GM19035 (cell line): Measurements from ENCODE around the gene ZNF766.
"Not testable (repeated sequence)": the region's sequence is repeated elsewhere in the genome, so short reads cannot be mapped to it uniquely, and the experiment has no call there.

Source experiments
- ATAC-seq: cut with Tn5 transposase; IDR thresholded peaks from one replicate; pipeline ENCODE4 v1.9.1; 2021; ENCODE audit not compliant: unreplicated experiment

Gene ZNF766

DNA sequence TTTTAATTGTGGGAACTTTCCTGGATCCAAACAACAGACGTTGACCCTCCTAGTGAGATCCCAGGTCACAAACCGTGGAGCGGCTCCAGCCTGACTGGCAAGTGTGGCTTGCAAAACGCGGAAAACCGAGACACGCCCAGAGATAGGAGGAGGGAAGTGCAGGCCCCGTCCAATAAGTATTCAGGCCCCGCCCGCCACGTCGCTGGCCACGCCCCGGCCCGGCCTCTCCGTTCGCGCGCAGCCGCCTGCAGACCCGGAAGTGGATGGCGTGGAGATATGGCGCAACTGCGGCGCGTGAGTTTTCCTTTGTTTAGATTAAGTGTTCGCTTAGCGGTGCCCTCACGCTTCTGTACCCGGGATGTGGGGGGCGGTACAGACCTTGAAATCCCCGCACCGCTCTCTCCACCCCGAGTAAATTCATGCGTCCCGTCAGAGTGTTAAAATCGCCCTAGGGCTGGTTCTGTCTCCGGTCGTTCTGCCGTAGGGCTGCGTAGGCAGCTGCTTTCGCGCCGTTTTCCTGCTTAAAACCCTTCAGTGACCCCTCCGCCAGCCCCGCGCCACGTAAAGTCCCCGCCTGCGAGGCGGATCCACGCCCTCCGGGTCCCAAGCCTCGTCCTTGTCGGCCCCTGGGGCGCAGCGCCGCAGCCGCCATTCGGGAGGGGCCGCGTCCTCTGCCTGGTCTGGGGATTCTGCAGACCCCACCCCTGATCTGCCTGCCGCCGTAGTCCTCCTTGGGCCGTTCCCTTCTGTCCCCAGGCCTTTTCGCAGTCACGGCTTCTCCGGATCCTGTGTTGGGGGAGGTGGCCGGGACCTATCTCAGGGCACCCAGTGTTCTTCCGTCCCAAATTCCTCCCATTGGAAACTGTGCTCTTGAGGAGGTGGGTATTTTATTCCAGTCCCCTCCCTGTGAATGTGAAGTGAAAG, at the start of gene ZNF766:
TSS of gene ZNF766 (plus strand) at position 250 of the 924 bp plus-strand sequence. CDS start at position 277, 27 bp downstream.
- ATAC-seq, result peak; percentile 96

DNA sequence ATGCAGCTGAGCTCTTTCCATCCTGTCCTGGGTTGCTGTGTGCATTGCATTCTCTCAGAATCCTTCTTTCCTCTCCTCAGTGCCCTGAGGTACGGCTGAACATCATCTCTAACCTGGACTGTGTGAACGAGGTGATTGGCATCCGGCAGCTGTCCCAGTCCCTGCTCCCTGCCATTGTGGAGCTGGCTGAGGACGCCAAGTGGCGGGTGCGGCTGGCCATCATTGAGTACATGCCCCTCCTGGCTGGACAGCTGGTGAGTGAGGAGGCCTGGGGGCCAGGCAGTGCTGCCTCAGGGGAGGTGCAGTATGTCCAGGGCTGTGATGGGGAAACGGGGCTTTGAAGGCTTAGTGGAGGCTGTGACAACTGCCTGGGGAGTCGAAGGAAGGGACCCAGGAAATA, 49.8 kb upstream of the ZNF766 start:
- no peak for ATAC-seq

- ATAC-seq, result no peak
Observed at GRCh38 chr19:52221031-52221430, 48.4 kb upstream of the ZNF766 start.

DNA sequence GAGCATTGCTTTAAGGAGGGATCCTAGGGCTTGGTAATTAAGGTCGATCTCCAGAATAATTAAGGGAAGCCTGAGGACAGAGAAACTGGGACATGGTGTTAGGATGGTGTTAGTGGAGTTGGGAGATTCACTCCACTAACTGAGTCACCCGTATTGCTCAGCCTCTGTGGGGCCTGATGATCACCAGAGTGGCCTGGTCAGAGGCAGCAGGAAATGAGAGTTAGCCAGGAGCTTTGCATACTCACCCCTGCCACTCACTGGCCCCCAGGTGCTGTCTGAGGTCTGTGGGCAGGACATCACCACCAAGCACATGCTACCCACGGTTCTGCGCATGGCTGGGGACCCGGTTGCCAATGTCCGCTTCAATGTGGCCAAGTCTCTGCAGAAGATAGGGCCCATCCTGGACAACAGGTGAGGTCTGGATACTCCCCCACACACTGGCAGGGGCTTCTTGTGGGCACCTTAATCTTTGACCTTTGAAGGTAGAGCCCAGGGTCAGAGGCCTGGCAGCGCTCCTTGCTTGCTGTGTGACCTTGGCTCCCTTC, 47.5 kb upstream of the ZNF766 start:
- ATAC-seq, result no peak

DNA sequence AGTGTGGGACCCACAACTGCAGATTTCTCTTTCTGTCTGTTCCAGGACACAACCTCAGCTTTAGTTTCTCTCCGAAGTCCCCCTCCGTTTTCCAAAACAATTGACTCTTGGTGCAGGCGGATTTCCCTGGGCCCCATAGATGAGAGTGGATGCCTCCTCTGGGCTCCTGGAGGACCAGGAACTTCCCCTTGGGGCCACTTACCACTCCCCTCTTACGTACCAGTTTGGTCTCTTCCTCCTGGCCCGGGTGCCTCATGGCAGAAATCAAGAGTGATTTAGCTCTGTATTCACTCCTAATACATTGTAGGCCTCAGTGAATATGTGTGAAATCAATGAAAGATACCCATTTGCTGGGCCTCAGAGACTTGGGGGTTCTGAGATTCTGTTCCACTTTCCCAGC, 45.2 kb upstream of the ZNF766 start:
- ATAC-seq, result no peak

DNA sequence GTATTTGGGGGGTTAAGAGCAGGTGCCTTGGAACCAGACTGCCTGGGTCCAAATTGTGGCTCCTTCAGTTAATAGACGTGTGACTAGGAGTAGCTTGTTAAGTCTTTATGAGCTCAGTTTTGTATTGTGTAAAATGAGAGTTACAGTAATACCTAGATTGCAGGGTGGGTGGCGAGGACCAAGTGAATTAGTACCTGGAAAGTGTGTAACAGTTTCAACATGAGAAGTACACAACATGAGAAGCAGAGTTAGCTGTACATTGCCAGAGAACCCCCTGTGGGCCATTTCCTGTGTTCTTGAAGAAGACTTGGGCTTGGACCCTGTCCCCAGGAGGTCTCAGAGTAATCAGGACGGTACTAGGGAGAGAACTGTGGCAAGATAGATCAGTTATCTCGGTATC, 42.7 kb upstream of the ZNF766 start:
- no peak for ATAC-seq

DNA sequence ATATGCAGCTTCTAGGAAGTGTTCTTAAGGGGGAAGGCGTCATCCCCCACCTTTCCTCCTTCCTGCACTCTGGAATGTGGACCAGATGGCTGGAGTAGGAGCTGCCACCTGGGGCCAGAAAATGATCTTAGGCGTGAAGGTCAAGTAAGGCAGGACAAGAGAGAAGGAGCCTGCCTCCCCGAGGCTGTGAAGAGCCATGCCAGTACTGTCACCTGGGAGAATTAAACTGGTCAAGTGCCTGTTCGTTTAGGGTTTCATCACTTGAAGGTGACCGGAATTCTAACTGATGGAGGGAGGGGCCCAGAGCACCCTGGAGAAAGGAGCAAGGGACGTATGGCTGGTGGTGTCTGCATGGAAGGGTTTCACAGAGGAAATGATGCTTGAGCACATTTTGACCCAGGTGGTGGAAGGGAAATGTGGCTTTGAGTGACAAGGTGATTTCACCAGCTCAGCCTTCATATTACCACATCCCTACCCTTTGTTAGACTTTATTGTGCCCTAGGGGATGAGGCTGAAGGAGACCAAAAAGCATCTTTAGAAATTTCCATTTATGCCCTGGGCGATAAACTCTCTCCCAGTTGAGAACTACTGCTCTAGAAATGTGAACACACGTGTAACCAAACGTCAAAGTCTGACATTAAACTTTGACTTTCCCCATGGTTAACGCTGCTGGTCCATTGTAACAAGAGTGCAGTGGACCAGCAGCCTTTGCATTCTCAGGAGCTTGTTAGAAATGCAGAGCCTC, 42.0 kb upstream of the ZNF766 start:
- no peak for ATAC-seq

GRCh38 chr19:52227980-52228379, 41.4 kb upstream of the ZNF766 start:
- ATAC-seq, result no peak

- ATAC-seq, result no peak
Observed at GRCh38 chr19:52229524-52229923, 39.9 kb upstream of the ZNF766 start.

- no peak for ATAC-seq
Observed at GRCh38 chr19:52230685-52231084, 38.7 kb upstream of the ZNF766 start.

- no peak for ATAC-seq
Observed at GRCh38 chr19:52231154-52231910, 38.1 kb upstream of the ZNF766 start.

DNA sequence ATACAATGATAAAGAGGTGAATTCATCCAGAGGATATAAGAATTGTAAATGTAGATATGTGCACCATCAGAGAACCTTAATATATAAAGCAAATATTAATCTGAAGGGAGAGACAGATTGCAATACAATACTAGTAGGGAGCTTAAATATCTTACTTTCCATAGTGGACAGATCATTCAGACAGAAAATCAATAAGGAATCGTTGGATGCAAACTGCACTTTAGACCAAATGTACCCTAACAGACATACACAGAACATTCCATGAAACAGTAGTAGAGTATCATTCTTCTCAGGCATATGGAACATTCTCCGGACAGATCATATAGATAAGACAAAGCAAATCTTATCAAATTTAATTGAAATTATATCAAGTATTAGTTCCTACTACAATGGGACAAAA, 35.0 kb upstream of the ZNF766 start:
- no peak for ATAC-seq

DNA sequence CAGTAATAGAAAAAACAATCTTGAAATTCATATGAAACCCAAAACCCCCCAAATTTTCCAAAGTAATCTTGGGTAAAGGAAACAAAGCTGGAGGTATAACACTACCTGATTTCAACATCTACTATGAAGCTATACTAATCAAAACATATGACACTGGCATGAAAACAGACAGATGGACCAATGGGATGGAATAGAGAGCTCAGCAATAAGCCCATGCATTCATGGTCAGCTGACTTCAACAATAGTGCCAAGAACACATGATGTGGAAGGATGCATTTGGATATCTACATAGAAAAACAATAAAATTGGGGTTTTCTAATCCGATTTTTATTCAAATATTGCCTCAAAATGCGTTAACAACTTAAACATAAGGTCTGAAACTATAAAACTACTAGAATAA, 32.2 kb upstream of the ZNF766 start:
- ATAC-seq, result no peak

DNA sequence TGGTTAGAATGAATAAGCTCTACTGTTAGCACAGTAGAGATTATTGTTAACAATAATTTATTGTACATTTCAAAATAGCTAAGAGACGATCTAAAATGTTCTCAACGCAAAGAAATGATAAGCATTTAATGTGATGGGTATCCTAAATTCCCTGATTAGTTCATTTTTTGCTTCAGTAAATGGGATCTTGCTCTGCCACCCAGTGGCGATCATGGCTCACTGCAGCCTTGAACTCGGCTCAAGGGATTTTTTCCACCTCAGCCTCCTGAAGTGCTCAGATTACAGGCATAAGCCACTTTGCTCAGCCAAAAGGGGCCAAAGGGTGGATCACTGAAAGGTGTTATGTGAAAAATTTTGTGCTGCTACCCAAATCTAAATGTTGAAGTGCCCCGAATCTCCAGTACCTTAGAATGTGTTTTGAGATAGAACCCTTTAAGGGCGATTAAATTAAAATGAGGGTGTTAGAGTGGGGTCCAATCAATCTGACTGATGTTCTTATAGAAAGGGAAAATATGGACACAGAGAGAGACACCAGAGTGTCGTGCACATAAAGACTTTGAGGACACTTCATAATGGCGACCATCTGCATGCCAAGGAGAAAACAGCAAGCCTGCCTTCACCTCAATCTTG, 31.5 kb upstream of the ZNF766 start:
- ATAC-seq, result no peak

- ATAC-seq, result no peak
Observed at GRCh38 chr19:52244021-52244420, 25.4 kb upstream of the ZNF766 start.

DNA sequence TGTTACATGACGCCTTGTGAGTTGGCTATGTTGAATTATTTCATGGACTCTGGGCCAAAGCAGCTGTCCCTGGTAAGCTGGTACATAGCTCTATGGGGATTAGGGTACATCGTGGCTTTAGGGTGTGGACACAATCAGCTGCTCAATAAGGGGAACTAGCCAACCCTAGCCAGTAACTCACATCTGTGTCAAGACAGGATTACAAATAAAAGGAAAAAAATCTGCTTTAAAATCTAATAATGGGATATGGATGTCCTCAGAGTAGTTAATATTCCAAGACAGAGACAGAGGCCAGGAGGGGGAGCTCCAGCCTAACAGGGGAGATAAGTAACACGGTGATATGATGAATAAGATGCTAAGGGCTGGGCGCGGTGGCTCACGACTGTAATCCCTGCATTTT, 21.1 kb upstream of the ZNF766 start:
- no peak for ATAC-seq

DNA sequence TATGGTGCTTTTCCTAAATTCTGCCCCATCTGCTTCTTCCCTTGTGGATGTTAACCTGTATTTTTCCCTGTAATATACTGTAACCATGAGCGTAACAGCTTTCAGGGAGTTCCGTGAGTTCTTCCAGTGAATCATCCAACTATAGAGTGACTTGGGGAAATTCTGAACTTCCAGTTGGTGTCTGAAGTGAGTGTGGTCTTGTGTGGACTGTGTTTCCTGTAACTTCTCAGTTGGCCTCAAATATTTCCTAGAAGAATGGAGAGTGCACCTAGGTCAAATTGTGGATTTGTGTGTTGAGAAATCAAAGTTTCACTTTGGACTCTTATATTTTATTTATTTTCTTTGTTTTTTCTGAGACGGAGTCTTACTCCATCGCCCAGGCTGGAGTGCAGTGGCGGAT, 11.0 kb upstream of the ZNF766 start:
- no peak for ATAC-seq

- not testable (repeated sequence) for ATAC-seq
Observed at GRCh38 chr19:52265556-52265955, 3.8 kb upstream of the ZNF766 start.

DNA sequence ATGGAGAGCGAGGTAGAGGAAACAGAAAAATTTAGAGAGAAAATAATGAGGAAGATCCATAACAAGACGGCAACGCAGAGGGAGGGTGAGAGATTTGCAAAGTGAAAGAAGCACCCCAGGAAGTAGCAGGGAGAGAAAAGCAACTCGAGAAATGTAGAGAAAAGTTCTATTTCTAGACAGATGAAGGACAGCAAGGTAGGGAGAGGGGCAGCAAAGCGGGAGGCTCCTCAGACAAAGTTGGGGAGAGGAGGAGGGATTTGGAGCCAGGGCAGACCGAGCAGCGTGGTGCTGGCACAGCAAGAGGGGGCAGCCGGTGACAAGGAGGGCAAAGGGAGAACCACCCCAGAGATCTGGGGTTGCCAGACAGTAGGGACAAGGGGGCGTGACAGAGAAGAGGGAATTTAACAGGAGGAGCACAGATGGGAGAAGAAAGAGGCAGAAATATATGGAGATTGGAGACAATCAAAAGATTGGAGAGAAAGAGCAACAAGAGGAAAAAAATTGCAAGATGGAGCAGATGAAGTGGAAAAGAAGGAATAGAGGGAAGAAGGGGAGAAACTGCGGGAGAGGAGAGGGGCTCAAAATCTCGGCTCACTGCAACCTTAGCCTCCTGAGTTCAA, 989 bp downstream of the ZNF766 start:
- ATAC-seq, result no peak

DNA sequence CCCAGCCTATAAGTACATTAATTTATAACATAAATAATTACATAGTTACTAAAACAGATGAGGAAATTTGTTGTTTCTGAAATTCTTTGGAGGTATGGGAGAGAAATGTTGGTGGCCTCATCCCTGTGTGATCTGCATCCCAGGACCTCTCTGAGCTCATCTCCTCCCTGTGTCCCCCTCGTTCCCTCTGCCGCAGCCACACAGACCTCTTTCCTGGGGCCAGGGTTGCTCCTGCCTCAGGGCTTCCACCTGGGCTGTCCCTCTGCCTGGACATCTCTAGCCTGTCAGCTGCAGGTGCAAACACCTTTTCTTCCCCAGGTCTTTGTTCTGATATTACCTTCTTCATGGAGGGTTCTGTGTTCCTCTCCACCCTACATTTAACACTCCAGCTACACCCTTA, 3.9 kb downstream of the ZNF766 start:
- ATAC-seq, result no peak
